ENCODE results near the gene SMOC2.

SMOC2 gene

DNA sequence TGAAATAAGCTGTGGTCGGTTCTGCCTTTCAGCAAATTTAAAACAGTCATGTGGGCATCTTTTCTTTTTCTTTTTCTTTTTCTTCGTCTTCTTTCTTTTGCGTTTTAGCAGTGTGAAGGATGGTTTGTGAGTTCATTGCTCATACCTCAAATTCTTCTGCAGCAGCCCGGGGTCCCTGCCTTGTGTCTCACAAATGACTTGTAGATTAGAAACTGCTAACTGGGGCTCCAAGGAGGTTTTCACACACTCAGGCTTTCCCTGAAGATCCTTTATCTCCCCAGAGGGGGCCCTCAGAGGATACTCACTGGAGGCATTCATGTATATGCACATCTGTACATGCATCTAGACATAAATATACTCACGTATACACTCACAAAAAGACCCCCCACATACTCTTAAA lies 1.7 kb downstream of the SMOC2 start:
- TF ChIP-seq, protein P1, sequence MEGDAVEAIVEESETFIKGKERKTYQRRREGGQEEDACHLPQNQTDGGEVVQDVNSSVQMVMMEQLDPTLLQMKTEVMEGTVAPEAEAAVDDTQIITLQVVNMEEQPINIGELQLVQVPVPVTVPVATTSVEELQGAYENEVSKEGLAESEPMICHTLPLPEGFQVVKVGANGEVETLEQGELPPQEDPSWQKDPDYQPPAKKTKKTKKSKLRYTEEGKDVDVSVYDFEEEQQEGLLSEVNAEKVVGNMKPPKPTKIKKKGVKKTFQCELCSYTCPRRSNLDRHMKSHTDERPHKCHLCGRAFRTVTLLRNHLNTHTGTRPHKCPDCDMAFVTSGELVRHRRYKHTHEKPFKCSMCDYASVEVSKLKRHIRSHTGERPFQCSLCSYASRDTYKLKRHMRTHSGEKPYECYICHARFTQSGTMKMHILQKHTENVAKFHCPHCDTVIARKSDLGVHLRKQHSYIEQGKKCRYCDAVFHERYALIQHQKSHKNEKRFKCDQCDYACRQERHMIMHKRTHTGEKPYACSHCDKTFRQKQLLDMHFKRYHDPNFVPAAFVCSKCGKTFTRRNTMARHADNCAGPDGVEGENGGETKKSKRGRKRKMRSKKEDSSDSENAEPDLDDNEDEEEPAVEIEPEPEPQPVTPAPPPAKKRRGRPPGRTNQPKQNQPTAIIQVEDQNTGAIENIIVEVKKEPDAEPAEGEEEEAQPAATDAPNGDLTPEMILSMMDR (IDR thresholded peaks at IDR 0.05; ENCODE audit: low read depth, low read length): no peak
- no peak for DNase-seq (ENCODE audit: extremely low read depth, low read depth)

DNA sequence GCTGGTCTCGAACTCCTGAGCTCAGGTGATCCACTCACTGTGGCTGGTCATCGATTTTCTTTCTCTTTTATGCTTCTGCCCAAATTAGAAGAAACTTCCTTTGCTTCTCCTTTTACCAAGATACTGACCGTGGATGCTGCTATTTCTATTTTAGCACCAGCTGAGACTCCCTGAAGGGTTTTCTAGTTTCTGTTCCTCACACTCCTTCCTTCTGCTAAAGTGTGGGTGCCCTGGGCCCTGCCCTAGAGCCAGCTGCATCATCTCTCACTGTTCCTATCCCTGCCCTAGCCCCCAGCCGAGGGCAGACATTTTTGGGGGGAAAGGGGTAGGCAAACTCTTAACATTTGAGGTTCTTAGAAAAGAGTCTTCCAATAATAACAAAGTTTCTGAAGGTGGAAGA lies 6.3 kb downstream of the SMOC2 start:
- TF ChIP-seq, protein P1 (IDR thresholded peaks at IDR 0.05; ENCODE audit: low read depth, low read length): no peak
- no peak for DNase-seq (ENCODE audit: extremely low read depth, low read depth)

DNA sequence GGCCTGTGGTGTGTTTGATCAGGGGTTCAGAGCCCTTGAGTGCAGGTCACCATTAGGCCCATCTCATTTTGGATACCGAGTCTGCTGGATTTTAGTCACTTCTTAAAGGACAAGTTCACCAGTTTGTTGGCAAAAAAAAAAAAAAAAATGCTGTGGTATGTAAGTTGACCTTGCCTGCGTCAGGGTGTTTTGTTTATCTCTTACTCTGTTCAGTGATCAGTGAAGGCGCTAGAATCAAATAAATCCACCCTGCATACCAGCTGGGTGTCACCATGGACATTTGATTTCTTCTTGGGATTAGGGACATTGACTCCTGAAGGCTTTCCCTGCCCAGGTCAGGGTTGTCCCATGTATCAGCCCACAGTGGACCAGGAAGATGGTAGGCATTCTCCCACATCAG lies 6.7 kb downstream of the SMOC2 start:
- TF ChIP-seq, protein P1 (IDR thresholded peaks at IDR 0.05; ENCODE audit: low read depth, low read length): no peak
- DNase-seq (ENCODE audit: extremely low read depth, low read depth): no peak

DNA sequence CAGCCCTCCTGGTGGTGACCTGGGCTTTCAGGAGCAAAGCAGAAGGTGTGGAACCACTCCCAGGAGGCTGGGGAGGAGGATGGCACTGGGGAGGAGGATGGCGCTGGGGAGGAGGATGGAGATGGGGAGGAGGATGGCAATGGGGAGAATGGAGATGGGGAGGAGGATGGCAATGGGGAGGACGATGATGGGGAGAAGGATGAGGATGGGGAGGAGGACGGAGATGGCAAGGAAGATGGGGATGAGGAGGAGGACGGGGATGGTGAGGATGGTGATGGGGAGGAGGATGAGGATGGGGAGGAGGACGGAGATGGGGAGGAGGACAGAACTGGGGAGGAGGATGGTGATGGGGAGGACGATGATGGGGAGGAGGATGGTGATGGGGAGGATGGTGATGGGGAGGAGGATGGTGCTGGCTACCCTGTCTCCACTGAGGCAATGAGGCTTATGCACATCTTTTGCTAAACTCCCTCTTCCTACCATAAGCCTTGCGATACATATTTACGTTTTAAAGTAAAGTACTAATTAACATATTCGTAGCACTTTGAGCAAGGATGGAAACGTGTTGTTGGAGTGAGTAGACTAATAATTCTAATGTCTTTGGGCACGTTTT lies 7.4 kb downstream of the SMOC2 start:
- TF ChIP-seq, protein P1 (IDR thresholded peaks at IDR 0.05; ENCODE audit: low read depth, low read length): no peak
- no peak for DNase-seq (ENCODE audit: extremely low read depth, low read depth)

DNA sequence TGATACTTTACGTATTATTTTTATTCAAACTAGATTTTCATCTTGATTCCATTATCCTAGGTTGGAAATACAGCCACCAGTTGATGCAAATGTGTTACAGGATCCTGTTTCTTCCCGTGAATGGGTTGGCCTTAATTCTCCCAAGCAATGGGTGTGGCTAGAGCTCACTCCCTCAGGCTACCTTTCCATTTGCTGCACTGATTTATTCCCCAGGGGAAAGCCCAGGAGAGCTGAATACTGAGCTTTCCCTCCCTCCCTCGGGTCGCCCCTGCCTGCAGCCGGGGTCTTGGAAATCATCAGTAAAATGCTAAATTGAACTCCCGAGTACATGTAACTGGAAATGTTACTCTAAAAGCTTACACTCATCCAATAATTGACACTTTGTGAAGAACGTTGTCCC lies 9.9 kb downstream of the SMOC2 start:
- no peak for DNase-seq (ENCODE audit: extremely low read depth, low read depth)
- TF ChIP-seq, protein P1 (IDR thresholded peaks at IDR 0.05; ENCODE audit: low read depth, low read length): no peak

DNA sequence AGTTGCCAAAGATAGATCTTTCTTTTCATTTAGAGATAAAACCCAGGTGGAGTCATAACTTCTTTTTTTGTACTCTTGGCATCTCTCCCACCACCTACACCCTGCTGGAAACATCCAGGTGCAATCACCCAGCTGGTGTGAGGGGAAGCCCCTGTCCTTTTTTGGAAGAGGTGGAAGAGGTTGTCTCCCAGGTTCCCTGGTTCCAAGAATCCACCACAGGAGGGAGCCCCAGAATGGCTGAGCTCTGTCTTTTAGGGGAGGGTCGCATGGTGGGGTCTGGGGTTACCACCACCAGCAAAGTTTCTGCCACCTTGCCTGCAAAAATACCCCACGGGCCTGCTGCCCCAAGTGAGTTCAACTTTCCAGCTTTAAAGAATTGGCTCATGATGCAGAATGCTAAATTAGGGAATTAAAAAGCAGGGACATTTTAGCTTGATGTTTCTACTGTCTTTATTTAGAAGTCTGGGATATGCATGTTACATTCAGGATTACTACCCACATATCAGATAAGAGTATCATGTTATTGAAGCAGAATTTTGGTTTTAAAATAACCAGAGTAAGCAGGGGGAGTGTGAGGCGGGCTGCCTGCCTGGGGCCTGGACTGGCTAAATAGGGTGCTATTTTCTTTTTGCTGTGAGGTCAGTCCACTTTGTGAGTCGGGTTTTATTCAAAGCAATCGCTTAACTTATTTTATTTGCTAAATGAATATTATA lies 11.0 kb downstream of the SMOC2 start:
- no peak for DNase-seq (ENCODE audit: extremely low read depth, low read depth)
- TF ChIP-seq, protein P1 (IDR thresholded peaks at IDR 0.05; ENCODE audit: low read depth, low read length): no peak

DNA sequence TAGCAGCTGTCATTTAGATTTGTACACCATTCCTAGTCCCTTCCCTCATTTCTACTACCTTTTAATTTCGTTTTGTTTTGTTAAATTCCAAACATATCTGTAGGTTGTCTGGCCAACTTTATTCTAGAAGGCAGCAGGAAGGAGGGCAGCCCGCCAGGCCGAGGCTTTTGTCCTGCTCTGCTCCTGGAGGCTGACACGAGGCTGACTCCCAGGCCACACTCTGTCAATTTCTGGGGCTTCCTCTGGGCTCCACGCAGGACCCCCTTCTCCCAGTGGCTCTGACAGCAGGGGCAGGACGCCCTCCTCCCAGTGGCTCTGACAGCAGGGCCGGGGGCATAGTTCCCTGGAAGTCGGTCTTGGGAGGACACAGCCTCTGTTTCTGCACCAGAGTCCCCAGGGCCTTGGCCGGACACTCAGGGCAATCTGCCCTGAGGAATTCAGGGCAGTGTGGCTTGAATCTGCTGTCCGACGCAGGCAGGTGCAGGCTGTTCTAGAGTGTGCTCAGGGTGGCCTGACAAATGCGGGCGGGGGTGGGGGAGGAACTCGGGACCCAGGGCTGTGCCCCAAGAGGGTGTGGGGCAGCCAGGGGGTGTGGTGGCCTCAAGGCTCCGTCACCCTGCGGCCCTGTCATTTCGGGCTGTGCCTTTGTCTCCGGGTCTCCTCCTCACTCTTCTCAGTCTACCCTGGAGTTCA lies 11.8 kb downstream of the SMOC2 start:
- TF ChIP-seq, protein P1 (IDR thresholded peaks at IDR 0.05; ENCODE audit: low read depth, low read length): no peak
- DNase-seq (ENCODE audit: extremely low read depth, low read depth): no peak

Measured in AG09319 (cell line).